Astrocyte of the cerebellum (primary cell): ENCODE results near the gene MTAP.

ENCODE experiments used
- DNase-seq: peaks from one replicate; pipeline ENCODE4 v3.0.0-alpha.2; 2011; ENCODE audit warnings: low read depth
- H3K4me3 ChIP-seq: 2 replicates; pipeline ENCODE4 v1.5.1; 2011; ENCODE audit warnings: mild to moderate bottlenecking, low read depth, low read length, moderate library complexity
- CTCF ChIP-seq: IDR thresholded peaks from 2 replicates; pipeline ENCODE4 v1.5.1; 2012; ENCODE audit warnings: low read length, low read depth, moderate library complexity, mild to moderate bottlenecking; ENCODE audit errors: missing control alignments
- in situ Hi-C: cut with HindIII; loops from 2 replicates; pipeline ENCODE4 v1.10.0; 2017; ENCODE audit warnings: low sequenced_read_pairs

The MTAP gene

GRCh38 chr9:21969951-21970799 is 167.7 kb downstream of the MTAP start:
- TF ChIP-seq CTCF = no peak
- in situ Hi-C loops = no loop called here
- DNase-seq = no peak
- no peak overlapping the region for H3K4me3 ChIP-seq

GRCh38 chr9:21970800-21971640 is 168.6 kb downstream of the MTAP start:
- H3K4me3 ChIP-seq = no peak overlapping the region
- TF ChIP-seq CTCF = no peak
- in situ Hi-C loops = no loop called here
- no peak for DNase-seq

GRCh38 chr9:21972361-21972760 is 169.9 kb downstream of the MTAP start:
- DNase-seq = no peak
- in situ Hi-C loops = no loop called here
- H3K4me3 ChIP-seq = no peak overlapping the region
- no peak for TF ChIP-seq CTCF

- DNase-seq = no peak
Observed at GRCh38 chr9:21974343-21974721, 171.9 kb downstream of the MTAP start.

GRCh38 chr9:21974722-21975409 is 172.4 kb downstream of the MTAP start:
- no peak for TF ChIP-seq CTCF
- DNase-seq = no peak
- in situ Hi-C loops = no loop called here
- H3K4me3 ChIP-seq = peak overlapping the region; percentile 50

More at GRCh38 chr9:21974343-21974721, 171.9 kb downstream of the MTAP start:
- in situ Hi-C loops = no loop called here
- H3K4me3 ChIP-seq = peak overlapping the region; percentile 50
- TF ChIP-seq CTCF = no peak

- TF ChIP-seq CTCF = no peak
- in situ Hi-C loops = no loop called here
- DNase-seq = no peak
- H3K4me3 ChIP-seq = no peak overlapping the region
Observed at GRCh38 chr9:21976334-21976875, 174.0 kb downstream of the MTAP start.
